Thoracic aorta (tissue), 2 donors: Measurements from ENCODE around the gene ZC3H10. TPM values are rescaled to one million over a fixed set of nuclear protein-coding genes. Genes with fewer than 3 reads are reported as not detected.

Experiments
- ATAC-seq: fragments of 150-250 bp; one replicate; pipeline ENCODE4 v1.8.0; 2017; ENCODE audit warnings: low read depth; ENCODE audit not compliant: insufficient number of reproducible peaks, low FRiP score
- DNase-seq: peaks from one replicate; pipeline ENCODE4 v3.0.0-alpha.2; 2020; ENCODE audit warnings: low spot score
- H3K27ac ChIP-seq, 2 donors: fragments of 200-600 bp; sonication (generic); 1 replicate in 1 of 2; 2 replicates in 1 of 2; pipeline ENCODE4 v1.5.1; 2016; ENCODE audit warnings: mild to moderate bottlenecking in 2 of 2, moderate library complexity in 2 of 2
- H3K27me3 ChIP-seq: fragments of 200-600 bp; sonication (generic); replicated peaks from 2 replicates; pipeline ENCODE4 v1.6.0; 2016; ENCODE audit warnings: mild to moderate bottlenecking; ENCODE audit not compliant: insufficient read depth
- H3K36me3 ChIP-seq: fragments of 200-600 bp; sonication (generic); one replicate; pipeline ENCODE4 v1.5.1; 2016
- H3K4me1 ChIP-seq, 2 donors: fragments of 200-600 bp; sonication (generic); 1 replicate in 1 of 2; 2 replicates in 1 of 2; pipeline versions ENCODE4 v1.5.1 to v1.6.0; 2016; ENCODE audit warnings: low read depth in 2 of 2, mild to moderate bottlenecking in 1 of 2; ENCODE audit not compliant: control insufficient read depth in 1 of 2
- H3K4me3 ChIP-seq: fragments of 200-600 bp; sonication (generic); 2 replicates; pipeline ENCODE4 v1.5.1; 2016; ENCODE audit warnings: mild to moderate bottlenecking
- H3K9me3 ChIP-seq: fragments of 200-600 bp; sonication (generic); 2 replicates; pipeline ENCODE4 v1.5.1; 2016
- CTCF ChIP-seq: fragments of 200-600 bp; sonication (generic); IDR thresholded peaks from one replicate; pipeline ENCODE4 v1.5.1; 2019; ENCODE audit warnings: antibody characterized with exemption
- total RNA-seq, 2 donors: library from RNA; depleted of rRNA; stranded (reverse); fragments of >200 nt; gene quantifications; one replicate each; pipeline versions ENCODE4 v1.1.0 to v1.2.3, GENCODE V29; 2016

The ZC3H10 gene
- total RNA-seq, 2 donors from 2014 or later: 4.1 to 7.1 TPM

GRCh38 chr12:56102683-56103065 is 15.4 kb upstream of the ZC3H10 start:
- no peak for ATAC-seq
- Histone ChIP-seq H3K27me3 (no peaks in the 10 kb centered on the region), H3K27ac (no peak overlapping the region), H3K36me3 (peaks cover 8% of the 10 kb centered on the region), H3K4me3 (no peak overlapping the region), H3K4me1 (peaks cover 5 to 26% of the 10 kb centered on the region in 2 donors), H3K9me3 (no peaks in the 10 kb centered on the region)
- no peak for DNase-seq
- TF ChIP-seq CTCF: no peak

- Histone ChIP-seq H3K4me1 (peaks cover 5 to 26% of the 10 kb centered on the region in 2 donors), H3K27me3 (no peaks in the 10 kb centered on the region), H3K4me3 (peak overlapping the region; percentile 90), H3K27ac (peak overlapping the region; percentile 73 to 86), H3K9me3 (no peaks in the 10 kb centered on the region), H3K36me3 (peaks cover 13% of the 10 kb centered on the region)
- ATAC-seq (no peak), DNase-seq (no peak)
- TF ChIP-seq CTCF: no peak
Measured at GRCh38 chr12:56103066-56103711, 14.9 kb upstream of the ZC3H10 start.

- H3K27me3 ChIP-seq: no peaks in the 10 kb centered on the region
- no peaks in the 10 kb centered on the region for H3K9me3 ChIP-seq
- H3K36me3 ChIP-seq: peaks cover 14% of the 10 kb centered on the region
- H3K27ac ChIP-seq: peak overlapping the region; percentile 73 to 86
- ATAC-seq (peak; percentile 4), DNase-seq (no peak)
- no peak for TF ChIP-seq CTCF
- peaks cover 5 to 26% of the 10 kb centered on the region in 2 donors for H3K4me1 ChIP-seq
- peak overlapping the region; percentile 90 for H3K4me3 ChIP-seq
Measured at GRCh38 chr12:56103823-56104108, 14.3 kb upstream of the ZC3H10 start.

- H3K4me3 ChIP-seq: peak within 1 kb of the TSS; percentile 90
- H3K36me3 ChIP-seq: peaks cover 17% of the 10 kb centered on the region
- H3K9me3 ChIP-seq: no peaks in the 10 kb centered on the region
- peak within 1 kb of the TSS; percentile 80 to 86 for H3K27ac ChIP-seq
- ATAC-seq (peak; percentile 91), DNase-seq (peak; percentile 90)
- no peak for TF ChIP-seq CTCF
- peaks cover 5 to 26% of the 10 kb centered on the region in 2 donors for H3K4me1 ChIP-seq
- H3K27me3 ChIP-seq: no peaks in the 10 kb centered on the region
Measured at GRCh38 chr12:56104109-56104814, 13.8 kb upstream of the ZC3H10 start, which contains the start of gene PA2G4. TSS of gene PA2G4 (plus strand) at chr12:56104559. CDS start at chr12:56104738, 179 bp downstream.

- Histone ChIP-seq H3K36me3 (peaks cover 25% of the 10 kb centered on the region), H3K27me3 (no peaks in the 10 kb centered on the region), H3K9me3 (no peaks in the 10 kb centered on the region), H3K27ac (peak overlapping the region; percentile 80 to 86), H3K4me1 (peaks cover 5 to 26% of the 10 kb centered on the region in 2 donors), H3K4me3 (peak overlapping the region; percentile 90)
- ATAC-seq (no peak), DNase-seq (no peak)
- TF ChIP-seq CTCF: no peak
Measured at GRCh38 chr12:56104815-56105608, 13.1 kb upstream of the ZC3H10 start.
